CD4-positive, alpha-beta T cell (primary cell): Measurements from ENCODE around the gene C21orf58. TPM values are rescaled to one million over a fixed set of nuclear protein-coding genes. Genes with fewer than 3 reads are reported as not detected.

Experiments
- ATAC-seq: fragments of 200-7000 bp; cut with Tn5 transposase; one replicate; pipeline ENCODE4 v1.10.0; 2022; ENCODE audit warnings: mild to moderate bottlenecking; ENCODE audit not compliant: poor library complexity
- CTCF ChIA-PET: fragments of 350-600 bp; sonication (Branson Sonifier 250); formaldehyde crosslinking; loops from one replicate; lab custom pipeline; 2021; ENCODE audit warnings: antibody characterized with exemption, inconsistent platforms; lab: Charles Lee
- POLR2A ChIA-PET: fragments of 350-600 bp; sonication (Branson Sonifier 250); formaldehyde crosslinking; loops from one replicate; lab custom pipeline; 2021; ENCODE audit warnings: antibody characterized with exemption, inconsistent platforms; lab: Charles Lee
- DNase-seq, 14 experiments: peaks; one replicate each; pipeline ENCODE4 v3.0.0-alpha.2; 2013 to 2020; ENCODE audit warnings: mixed read lengths in 2 of 14
- H3K27ac ChIP-seq, 2 donors: one replicate each; pipeline versions ENCODE4 v1.5.1 to v1.7.0; 2013; ENCODE audit warnings: low read length in 2 of 2, low read depth in 1 of 2, mild to moderate bottlenecking in 1 of 2
- H3K27me3 ChIP-seq, 2 experiments: 1 replicate in 1 of 2; 2 replicates in 1 of 2; pipeline versions ENCODE4 v1.6.1 to v1.7.0; 2013; ENCODE audit warnings: low read length in 2 of 2, control low read depth in 1 of 2, mild to moderate bottlenecking in 1 of 2, moderate library complexity in 1 of 2; ENCODE audit not compliant: insufficient read depth in 2 of 2, control insufficient read depth in 1 of 2
- H3K36me3 ChIP-seq: one replicate; pipeline ENCODE4 v1.6.1; 2013; ENCODE audit warnings: low read length, control low read depth; ENCODE audit not compliant: insufficient read depth
- H3K4me1 ChIP-seq: one replicate; pipeline ENCODE4 v1.6.1; 2013; ENCODE audit warnings: low read length, control low read depth; ENCODE audit not compliant: insufficient read depth
- H3K4me3 ChIP-seq: one replicate; pipeline ENCODE4 v1.5.1; 2013; ENCODE audit warnings: mild to moderate bottlenecking, low read length, moderate library complexity
- H3K9me3 ChIP-seq, 2 experiments: 1 replicate in 1 of 2; 2 replicates in 1 of 2; pipeline versions ENCODE4 v1.6.1 to v1.7.0; 2013; ENCODE audit warnings: low read length in 2 of 2, mild to moderate bottlenecking in 2 of 2, control low read depth in 1 of 2, moderate library complexity in 1 of 2; ENCODE audit not compliant: control insufficient read depth in 1 of 2, insufficient read depth in 1 of 2
- H3K27ac Mint-ChIP-seq: one replicate; pipeline ENCODE4 v1.8.0; 2020; ENCODE audit warnings: mixed read lengths
- H3K27me3 Mint-ChIP-seq: one replicate; pipeline ENCODE4 v1.8.0; 2021; ENCODE audit warnings: mixed read lengths
- H3K36me3 Mint-ChIP-seq: one replicate; pipeline ENCODE4 v1.8.0; 2021; ENCODE audit warnings: low read depth, mixed read lengths
- H3K4me1 Mint-ChIP-seq: one replicate; pipeline ENCODE4 v1.8.0; 2021; ENCODE audit warnings: low read depth, mixed read lengths
- H3K4me3 Mint-ChIP-seq: one replicate; pipeline ENCODE4 v1.8.0; 2020; ENCODE audit warnings: mild to moderate bottlenecking, mixed read lengths
- H3K9me3 Mint-ChIP-seq: one replicate; pipeline ENCODE4 v1.8.0; 2020; ENCODE audit warnings: mixed read lengths
- intact Hi-C, 2 experiments: fragments of 100-400 bp; cut with DNase I in 1 of 2; cut with micrococcal nuclease in 1 of 2; formaldehyde crosslinking; loops; one replicate each; pipeline versions ENCODE4 v1.15.1 to v1.9.0; 2023 to 2025; cut with DNase I, micrococcal nuclease
- total RNA-seq, 174 experiments: library from RNA in 2 of 174; stranded (reverse) in 2 of 174; gene quantifications; one replicate each; pipeline ENCODE4 v1.2.3 and lab custom pipeline; 2021 to 2026
- TF ChIP-seq, protein P1 (sequence below): fragments of 200-600 bp; IDR thresholded peaks from one replicate; pipeline ENCODE4 v1.8.0; 2022; ENCODE audit warnings: antibody characterized with exemption, mild to moderate bottlenecking

The C21orf58 gene
- total RNA-seq, 2 experiments from 2014 or later: 2.0 to 2.8 TPM

DNA sequence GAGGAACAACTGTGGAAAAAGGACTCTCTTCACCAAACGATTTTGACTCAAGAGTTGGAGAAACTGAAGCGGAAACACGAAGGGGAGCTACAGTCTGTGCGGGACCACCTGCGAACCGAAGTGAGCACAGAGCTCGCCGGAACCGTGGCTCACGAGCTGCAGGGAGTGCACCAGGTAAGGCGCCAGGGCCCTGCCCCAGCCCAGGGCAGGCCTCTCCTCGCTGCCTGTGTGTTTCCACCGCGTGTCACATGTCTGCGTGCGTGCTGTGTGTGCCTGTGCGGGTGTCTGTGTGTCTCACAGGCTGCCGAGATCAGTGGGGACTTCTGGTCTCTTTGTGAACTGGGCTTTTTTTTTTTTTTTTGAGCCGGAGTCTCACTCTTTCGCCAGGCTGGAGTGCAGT is 43.3 kb upstream of the C21orf58 start:
- intact Hi-C loops: no loop called here

DNA sequence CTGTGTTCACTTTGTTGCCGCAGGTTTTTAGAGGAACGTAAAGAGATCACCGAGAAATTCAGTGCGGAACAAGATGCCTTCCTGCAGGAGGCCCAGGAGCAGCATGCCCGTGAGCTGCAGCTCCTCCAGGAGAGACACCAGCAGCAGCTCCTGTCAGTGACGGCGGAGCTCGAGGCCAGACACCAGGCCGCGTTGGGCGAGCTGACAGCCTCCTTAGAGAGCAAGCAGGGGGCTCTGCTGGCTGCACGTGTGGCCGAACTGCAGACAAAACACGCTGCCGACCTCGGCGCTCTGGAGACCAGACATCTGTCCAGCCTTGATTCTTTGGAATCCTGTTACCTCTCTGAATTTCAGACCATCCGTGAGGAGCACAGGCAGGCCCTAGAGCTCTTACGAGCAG is 42.9 kb upstream of the C21orf58 start:
- H3K27me3 ChIP-seq: no peaks in the 10 kb centered on the region
- H3K4me1 ChIP-seq: peaks cover 33% of the 10 kb centered on the region
- POLR2A ChIA-PET: no interaction called here
- Mint-ChIP-seq H3K36me3 (peaks cover 47% of the 10 kb centered on the region), H3K27me3 (no peaks in the 10 kb centered on the region), H3K4me3 (no peak overlapping the region), H3K4me1 (peaks cover 18% of the 10 kb centered on the region), H3K27ac (no peak overlapping the region), H3K9me3 (no peaks in the 10 kb centered on the region)
- no peak overlapping the region for H3K4me3 ChIP-seq
- no peak for ATAC-seq
- H3K27ac ChIP-seq: no peak overlapping the region
- TF ChIP-seq, protein P1, sequence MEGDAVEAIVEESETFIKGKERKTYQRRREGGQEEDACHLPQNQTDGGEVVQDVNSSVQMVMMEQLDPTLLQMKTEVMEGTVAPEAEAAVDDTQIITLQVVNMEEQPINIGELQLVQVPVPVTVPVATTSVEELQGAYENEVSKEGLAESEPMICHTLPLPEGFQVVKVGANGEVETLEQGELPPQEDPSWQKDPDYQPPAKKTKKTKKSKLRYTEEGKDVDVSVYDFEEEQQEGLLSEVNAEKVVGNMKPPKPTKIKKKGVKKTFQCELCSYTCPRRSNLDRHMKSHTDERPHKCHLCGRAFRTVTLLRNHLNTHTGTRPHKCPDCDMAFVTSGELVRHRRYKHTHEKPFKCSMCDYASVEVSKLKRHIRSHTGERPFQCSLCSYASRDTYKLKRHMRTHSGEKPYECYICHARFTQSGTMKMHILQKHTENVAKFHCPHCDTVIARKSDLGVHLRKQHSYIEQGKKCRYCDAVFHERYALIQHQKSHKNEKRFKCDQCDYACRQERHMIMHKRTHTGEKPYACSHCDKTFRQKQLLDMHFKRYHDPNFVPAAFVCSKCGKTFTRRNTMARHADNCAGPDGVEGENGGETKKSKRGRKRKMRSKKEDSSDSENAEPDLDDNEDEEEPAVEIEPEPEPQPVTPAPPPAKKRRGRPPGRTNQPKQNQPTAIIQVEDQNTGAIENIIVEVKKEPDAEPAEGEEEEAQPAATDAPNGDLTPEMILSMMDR: no peak
- no peak for DNase-seq
- H3K36me3 ChIP-seq: peaks cover 42% of the 10 kb centered on the region
- no peaks in the 10 kb centered on the region for H3K9me3 ChIP-seq
- intact Hi-C loops: no loop called here
- CTCF ChIA-PET: no interaction called here

More for the DNA sequence above, 43.3 kb upstream of the C21orf58 start:
- H3K4me1 ChIP-seq: peaks cover 33% of the 10 kb centered on the region
- peaks cover 47% of the 10 kb centered on the region for H3K36me3 Mint-ChIP-seq
- no peak overlapping the region for H3K4me3 Mint-ChIP-seq
- H3K9me3 ChIP-seq: no peaks in the 10 kb centered on the region
- POLR2A ChIA-PET: interaction anchor here (0.6 kb wide), 1 partner anchor 66 kb away, joined by 5 read pairs; no protein-coding TSS in a partner anchor
- no peak overlapping the region for H3K4me3 ChIP-seq
- H3K9me3 Mint-ChIP-seq: no peaks in the 10 kb centered on the region
- H3K27me3 ChIP-seq: no peaks in the 10 kb centered on the region
- peaks cover 22% of the 10 kb centered on the region for H3K4me1 Mint-ChIP-seq
- TF ChIP-seq, protein P1: no peak
- H3K36me3 ChIP-seq: peaks cover 41% of the 10 kb centered on the region
- no peaks in the 10 kb centered on the region for H3K27me3 Mint-ChIP-seq
- no peak overlapping the region for H3K27ac ChIP-seq
- ATAC-seq: no peak
- DNase-seq: no peak
- CTCF ChIA-PET: no interaction called here
- H3K27ac Mint-ChIP-seq: no peak overlapping the region

DNA sequence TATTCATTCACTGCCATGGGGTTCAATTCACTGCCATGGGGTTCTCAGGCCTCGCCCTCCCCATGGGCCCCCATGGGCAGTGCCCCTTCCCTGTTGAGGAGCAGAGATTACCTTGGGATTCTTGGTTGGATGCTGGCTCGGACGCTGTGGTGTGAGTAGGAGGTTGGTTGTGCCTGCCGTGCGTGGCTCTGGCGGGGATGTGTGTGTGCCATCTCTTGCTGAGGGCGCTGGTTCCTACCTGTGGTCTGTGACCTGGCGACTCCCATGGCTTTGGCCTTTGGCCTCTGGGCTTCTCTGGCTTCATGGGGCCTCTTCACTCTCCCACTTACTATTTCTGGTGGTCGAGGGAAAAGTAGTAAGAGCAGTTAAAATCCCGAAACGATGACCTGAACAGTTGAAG is 42.4 kb upstream of the C21orf58 start:
- H3K4me3 Mint-ChIP-seq: no peak overlapping the region
- peaks cover 49% of the 10 kb centered on the region for H3K36me3 Mint-ChIP-seq
- intact Hi-C loops: no loop called here
- no peak overlapping the region for H3K4me3 ChIP-seq
- peaks cover 43% of the 10 kb centered on the region for H3K36me3 ChIP-seq
- no peaks in the 10 kb centered on the region for H3K9me3 Mint-ChIP-seq
- DNase-seq: no peak
- no peaks in the 10 kb centered on the region for H3K9me3 ChIP-seq
- H3K4me1 ChIP-seq: peaks cover 33% of the 10 kb centered on the region
- no peak for ATAC-seq
- CTCF ChIA-PET: no interaction called here
- POLR2A ChIA-PET: no interaction called here
- H3K27me3 Mint-ChIP-seq: no peaks in the 10 kb centered on the region
- no peak overlapping the region for H3K27ac ChIP-seq
- H3K4me1 Mint-ChIP-seq: peaks cover 18% of the 10 kb centered on the region
- no peak overlapping the region for H3K27ac Mint-ChIP-seq
- TF ChIP-seq, protein P1: no peak
- no peaks in the 10 kb centered on the region for H3K27me3 ChIP-seq
